Fibroblast of skin of right quadriceps (primary cell): ENCODE results near the gene HOXC10.

ENCODE experiments used
- DNase-seq: peaks from one replicate; pipeline ENCODE4 v3.0.0-alpha.2; 2013

The HOXC10 gene

GRCh38 chr12:54017027-54017788, 32.3 kb downstream of the HOXC10 start:
- no peak for DNase-seq

GRCh38 chr12:54017878-54018467, 33.0 kb downstream of the HOXC10 start:
- peak; percentile 99 for DNase-seq

- peak; percentile 86 for DNase-seq
These were observed 33.6 kb downstream of the HOXC10 start for GRCh38 chr12:54018468-54018984.

DNA sequence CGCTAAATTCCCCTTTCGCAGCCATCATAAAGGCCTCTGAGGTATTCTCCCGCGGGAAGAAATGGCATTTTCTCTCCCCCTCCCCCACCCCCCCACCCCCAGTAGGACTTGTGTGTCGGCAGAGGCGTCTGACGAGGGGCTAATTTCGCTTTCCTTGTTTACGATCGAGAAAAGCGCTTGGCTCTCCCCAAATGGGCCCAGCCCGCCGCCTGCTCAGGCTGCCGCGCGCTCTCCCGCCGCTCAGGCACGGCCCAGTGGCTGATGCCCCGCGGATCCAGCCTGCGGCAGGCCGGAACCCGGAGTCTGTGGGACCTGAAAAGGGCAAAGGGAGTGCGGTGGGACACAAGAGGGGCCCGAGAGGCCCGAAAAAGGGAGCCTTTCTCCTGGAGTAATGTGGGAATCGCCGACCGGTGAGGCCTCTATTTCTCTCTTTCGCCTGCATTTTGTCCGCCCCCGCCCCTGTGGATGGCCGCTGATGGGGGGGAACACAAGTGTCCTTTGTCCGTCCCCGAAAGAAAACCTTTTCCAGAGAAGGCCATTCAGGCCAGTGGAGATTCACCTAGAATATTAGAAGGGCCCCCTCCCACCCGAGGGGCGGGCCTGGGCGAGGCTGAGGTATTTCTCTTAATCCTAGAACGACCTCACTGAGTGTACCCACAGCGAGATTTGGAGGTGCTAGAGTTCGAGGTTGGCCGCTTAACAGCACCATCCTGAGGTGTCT, 34.3 kb downstream of the HOXC10 start:
- peak; percentile 86 for DNase-seq

DNA sequence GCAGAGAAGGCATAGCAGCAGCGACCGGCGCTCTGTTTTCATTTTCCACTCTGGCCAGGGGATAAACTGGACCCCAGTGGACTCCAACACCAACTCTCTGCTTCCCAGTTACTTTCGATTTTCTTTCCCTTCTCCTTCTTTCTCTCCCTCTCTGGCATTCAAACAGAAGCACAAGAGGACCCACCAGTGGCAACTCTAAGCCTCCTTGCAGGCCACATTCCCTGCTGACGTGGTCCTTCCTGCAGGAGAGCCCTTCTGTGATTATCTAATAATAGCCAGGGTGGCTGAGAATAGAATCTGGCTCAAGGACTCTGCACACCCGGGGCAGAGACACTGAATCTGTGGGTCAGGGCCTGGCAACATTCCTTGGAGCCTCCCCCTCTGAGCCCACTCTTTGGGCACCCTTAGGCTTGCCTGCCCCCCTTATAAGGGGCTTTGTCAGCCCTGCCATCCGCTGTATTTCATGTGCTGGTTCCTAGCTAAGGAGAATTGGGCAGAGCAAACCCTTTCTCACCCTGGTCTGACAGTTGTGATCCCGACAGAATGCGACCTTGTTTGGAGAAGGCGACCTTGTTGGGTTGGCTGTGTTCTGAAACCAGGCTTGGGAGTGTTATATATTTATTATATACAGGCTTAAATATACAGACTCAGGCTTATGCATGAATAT, 35.1 kb downstream of the HOXC10 start:
- DNase-seq, result no peak

DNA sequence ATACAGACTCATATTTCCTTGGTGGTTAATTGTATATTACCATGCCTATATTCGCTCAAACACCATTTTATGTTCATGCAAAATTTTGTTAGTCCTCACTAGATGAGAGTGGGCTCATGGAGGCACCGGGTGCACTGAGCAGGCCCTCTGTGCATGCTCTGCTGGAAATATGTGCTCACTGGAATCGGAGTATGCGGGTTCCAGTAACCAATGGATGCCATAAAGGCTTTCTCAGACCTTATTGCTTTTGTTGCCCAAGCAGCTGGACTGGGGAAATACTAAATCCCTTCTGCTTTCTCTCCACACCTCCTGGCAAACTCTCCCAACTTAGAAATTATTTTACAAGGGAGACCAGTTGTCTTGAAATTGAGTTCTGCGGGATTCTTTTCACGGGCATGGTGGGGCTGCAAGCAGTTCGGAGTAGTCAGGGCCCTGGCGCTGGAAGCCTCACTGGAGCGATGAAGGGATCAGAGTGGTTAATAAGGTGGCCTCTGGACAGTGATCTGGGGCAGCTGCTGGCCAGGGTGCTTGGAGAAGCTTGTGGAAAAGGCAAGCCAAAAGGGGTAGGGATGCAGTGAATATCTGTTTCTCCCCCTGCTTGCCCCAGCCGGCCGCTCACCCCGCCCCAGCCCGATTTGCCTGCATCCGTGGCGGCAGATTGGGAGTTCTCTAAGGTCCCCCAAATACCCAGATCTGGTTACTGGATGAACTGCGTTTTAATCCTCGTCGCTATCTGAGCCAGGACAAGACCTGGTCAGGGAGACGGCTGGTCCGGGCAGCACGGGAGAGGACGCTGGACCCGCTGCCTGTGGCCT, 35.9 kb downstream of the HOXC10 start:
- DNase-seq, result no peak

DNA sequence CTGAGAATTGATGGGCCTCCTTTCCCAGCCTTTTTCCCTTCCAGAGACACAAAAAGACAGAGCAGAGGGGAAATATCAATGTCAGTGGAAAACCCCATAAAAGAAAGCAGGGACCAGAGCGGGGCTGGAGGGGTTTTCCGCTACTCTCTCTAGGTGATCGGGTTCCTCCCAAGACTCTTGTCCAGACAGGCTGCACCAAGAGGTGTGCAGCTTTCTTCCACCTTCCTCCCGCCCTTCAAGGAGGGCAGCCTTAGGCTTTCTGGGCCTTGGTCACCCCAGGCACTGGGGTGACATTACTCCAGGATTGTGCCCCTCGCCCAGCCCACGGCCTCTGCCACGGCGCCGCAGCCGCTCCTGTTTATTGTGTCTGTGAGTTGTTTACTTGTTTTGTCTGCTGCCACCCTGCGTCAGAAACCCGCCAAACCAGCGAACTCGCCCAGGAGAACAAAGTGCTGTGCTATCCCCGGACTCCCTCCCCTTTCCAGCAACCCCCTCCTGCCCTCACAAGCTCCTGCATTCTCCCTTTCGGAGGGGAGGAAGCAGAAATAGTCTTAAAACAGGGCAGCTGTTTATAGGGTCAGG, 36.6 kb downstream of the HOXC10 start:
- DNase-seq, result peak; percentile 48

GRCh38 chr12:54022960-54023884, 38.3 kb downstream of the HOXC10 start:
- DNase-seq, result peak; percentile 14

DNA sequence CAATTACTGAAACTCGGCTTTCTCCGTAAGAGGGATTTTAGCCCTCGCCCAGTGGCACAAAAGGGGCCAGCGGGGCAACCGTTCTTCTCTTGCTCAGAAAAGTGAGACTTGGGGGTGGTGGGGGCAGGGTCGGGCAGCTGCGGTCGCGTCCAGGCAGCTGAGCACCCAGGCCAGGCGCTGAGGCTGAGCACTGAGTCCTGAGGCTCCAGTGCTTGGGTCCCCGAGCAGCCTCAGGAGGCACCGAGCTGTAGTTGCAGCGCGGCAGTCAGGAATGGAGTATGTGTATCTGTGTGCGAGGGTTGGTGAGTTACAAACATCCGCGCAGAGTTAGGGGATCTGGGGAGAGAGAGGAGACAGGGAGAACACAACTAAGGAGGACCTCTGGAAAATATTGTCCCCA, 39.2 kb downstream of the HOXC10 start:
- peak; percentile 46 for DNase-seq

DNA sequence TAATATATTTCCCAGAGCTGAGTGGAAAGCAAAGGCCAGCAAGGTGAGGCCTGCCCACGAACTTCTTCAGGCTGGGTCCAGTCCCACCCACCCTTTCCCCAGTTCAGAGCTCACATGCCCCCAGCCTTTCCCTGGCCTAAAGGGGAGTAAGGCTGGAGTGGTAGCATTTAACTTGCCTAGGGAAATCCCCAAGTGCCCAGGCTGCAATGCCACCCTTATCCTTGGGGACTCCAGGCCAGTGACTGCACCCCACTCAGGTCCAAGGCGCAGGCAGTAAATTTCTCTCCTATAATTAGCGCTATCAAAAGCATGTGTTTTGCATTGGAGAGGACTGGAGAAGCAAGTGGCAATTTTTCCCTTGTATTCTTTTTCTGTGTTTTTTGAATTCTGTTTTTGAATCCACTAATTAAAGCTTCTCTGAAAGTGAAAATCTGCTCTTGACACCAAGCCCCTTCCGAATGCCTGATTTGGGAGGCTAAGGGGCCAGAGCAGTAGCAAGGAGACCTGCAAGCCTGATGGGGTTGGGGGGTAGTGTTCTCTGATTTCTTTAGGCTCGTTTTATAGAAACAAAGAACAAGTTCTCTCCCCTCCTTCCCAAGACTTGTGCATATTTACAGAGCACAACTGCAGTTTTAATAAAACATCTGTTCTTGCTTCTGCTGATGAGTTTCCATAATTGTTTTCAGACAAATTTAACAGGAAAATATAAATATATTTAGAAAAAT, 39.8 kb downstream of the HOXC10 start:
- DNase-seq, result peak; percentile 11

DNA sequence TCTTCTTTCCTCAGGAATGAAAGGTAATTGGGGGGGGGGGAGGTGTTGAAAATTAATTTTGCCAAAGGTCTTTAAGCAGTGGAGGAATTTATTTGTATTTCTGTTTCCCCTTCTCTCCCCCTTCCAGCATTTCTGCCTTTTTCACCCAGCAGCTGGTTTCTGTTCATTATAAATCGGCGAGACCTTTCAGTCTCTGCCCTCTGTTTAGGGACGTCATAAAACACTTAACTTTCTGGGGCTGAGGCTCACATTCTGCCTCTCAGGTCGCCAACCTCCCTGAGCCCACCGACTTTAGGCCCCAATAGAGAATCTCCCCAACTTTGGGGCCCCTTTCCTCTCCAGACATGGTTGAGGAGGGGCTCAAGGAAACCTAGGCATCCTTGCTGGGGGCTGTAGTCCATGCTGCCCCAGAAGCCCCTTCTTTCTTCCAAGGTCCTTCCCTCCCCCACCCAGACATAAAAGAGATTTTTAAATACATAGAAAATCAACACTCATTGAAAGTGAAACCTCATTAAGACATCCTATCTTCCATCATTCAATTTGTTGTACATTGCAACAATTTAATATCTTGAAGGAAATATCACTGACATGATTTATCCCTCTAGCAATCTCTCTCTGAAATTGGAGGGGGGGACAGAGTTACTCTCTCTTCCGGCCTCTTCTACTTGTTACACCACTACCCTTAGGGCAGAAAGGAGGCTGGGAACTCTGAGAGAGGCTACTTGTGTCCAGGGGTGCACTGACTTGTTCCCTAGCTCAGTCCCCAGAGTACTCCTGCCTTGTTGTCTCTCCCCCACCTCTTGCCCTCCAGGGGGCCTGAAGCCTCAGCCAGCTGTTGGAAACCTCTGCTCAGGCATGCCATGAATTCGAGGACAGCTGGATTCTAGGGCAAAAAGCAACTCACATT, 40.8 kb downstream of the HOXC10 start:
- DNase-seq, result peak; percentile 48

DNA sequence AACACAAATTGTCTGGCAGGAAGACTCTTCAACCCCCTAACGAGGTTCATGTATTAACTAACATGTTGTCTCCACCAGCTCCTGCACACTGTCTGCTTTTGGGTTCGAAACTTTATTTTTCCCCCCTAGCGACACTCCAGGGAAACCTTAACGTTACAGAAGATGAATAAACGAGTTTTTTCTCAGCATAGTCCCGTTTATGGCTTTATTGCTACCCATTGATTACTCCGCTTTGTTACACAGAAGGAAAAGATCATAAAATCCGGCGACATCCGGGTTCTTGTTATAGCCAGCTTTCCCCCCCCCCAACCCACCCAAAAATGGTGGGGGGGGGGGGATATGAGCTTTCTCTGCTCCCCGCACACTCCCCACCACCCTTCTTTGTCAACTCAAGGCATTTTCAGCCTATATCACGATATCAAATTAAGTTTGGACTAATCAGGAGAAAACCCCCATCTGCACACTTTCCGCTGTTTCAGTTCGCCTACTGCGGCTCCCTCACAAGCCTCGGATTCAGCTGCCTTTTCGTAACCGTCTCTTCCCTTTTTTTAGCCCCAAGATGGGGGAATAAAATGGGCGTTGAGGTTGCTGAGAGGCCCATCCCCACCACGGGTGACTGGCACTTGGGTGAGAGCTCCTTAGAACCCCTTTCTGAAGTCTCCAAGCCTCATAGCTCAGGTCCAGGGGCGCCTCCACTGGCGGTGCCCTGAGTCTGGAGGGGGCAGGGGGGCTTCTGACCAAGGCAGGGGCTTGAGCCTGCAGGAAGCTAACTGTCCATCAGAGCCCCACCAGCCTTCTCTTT, 41.9 kb downstream of the HOXC10 start:
- peak; percentile 51 for DNase-seq

DNA sequence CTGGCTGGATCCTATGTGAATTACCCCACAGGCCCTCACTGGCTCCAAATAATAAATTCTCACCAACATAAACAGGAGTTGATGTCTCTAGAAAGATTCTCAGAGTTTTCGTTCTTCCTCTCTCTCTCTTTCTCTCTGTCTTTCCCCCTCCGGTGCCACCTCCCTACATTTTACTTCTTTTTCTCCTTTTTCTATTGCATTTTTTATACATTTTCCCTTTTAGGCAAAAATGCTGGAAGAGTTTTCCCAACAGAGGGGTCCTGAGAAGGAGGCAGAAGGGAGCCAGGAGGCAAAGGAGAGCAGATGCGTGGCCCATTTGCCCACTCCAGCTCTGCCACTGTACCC, 42.5 kb downstream of the HOXC10 start:
- DNase-seq, result peak; percentile 12

- DNase-seq, result peak; percentile 66
These were observed 43.6 kb downstream of the HOXC10 start, which contains the start of gene HOXC6 for GRCh38 chr12:54028314-54029201. TSS of gene HOXC6 (plus strand) at chr12:54028440. CDS start at chr12:54028522, 82 bp downstream.

DNA sequence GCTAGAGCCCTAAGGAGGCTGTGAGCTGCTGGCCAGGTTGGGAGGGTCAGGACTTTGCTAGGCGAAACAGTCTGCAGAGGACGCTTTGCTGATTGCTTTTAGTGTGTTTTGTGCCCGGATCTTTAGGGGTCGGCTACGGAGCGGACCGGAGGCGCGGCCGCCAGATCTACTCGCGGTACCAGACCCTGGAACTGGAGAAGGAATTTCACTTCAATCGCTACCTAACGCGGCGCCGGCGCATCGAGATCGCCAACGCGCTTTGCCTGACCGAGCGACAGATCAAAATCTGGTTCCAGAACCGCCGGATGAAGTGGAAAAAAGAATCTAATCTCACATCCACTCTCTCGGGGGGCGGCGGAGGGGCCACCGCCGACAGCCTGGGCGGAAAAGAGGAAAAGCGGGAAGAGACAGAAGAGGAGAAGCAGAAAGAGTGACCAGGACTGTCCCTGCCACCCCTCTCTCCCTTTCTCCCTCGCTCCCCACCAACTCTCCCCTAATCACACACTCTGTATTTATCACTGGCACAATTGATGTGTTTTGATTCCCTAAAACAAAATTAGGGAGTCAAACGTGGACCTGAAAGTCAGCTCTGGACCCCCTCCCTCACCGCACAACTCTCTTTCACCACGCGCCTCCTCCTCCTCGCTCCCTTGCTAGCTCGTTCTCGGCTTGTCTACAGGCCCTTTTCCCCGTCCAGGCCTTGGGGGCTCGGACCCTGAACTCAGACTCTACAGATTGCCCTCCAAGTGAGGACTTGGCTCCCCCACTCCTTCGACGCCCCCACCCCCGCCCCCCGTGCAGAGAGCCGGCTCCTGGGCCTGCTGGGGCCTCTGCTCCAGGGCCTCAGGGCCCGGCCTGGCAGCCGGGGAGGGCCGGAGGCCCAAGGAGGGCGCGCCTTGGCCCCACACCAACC, 44.8 kb downstream of the HOXC10 start:
- DNase-seq, result no peak

DNA sequence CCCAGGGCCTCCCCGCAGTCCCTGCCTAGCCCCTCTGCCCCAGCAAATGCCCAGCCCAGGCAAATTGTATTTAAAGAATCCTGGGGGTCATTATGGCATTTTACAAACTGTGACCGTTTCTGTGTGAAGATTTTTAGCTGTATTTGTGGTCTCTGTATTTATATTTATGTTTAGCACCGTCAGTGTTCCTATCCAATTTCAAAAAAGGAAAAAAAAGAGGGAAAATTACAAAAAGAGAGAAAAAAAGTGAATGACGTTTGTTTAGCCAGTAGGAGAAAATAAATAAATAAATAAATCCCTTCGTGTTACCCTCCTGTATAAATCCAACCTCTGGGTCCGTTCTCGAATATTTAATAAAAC, 45.5 kb downstream of the HOXC10 start:
- no peak for DNase-seq
